WERI-Rb-1 (cell line): ENCODE results near the gene LIAS.

Experiments used
- DNase-seq: peaks from one replicate; pipeline ENCODE4 v3.0.0-alpha.2; 2020
- H3K27ac ChIP-seq: fragments of 250-450 bp; sonication (Bioruptor Pico); 2 replicates; pipeline ENCODE4 v1.5.1; 2020; ENCODE audit warnings: mild to moderate bottlenecking, moderate library complexity
- H3K27me3 ChIP-seq: fragments of 250-450 bp; sonication (Bioruptor Pico); 2 replicates; pipeline ENCODE4 v1.5.1; 2021; ENCODE audit warnings: mild to moderate bottlenecking, low read depth, moderate library complexity; ENCODE audit not compliant: insufficient read depth, severe bottlenecking
- H3K36me3 ChIP-seq: fragments of 250-450 bp; sonication (Bioruptor Pico); 2 replicates; pipeline ENCODE4 v1.5.1; 2020; ENCODE audit warnings: mild to moderate bottlenecking, moderate library complexity
- H3K4me3 ChIP-seq: 2 replicates; pipeline ENCODE4 v1.5.1; 2011; ENCODE audit warnings: low read depth, mild to moderate bottlenecking, control low read depth, low read length
- H3K9me3 ChIP-seq: fragments of 250-450 bp; sonication (Bioruptor Pico); 2 replicates; pipeline ENCODE4 v1.5.1; 2021; ENCODE audit warnings: mild to moderate bottlenecking, moderate library complexity; ENCODE audit not compliant: severe bottlenecking
- TF ChIP-seq, protein P1 (sequence below): IDR thresholded peaks from 2 replicates; pipeline ENCODE4 v1.5.1; 2011; ENCODE audit warnings: low read depth, mild to moderate bottlenecking, control low read depth, inconsistent platforms, low read length

Gene LIAS

DNA sequence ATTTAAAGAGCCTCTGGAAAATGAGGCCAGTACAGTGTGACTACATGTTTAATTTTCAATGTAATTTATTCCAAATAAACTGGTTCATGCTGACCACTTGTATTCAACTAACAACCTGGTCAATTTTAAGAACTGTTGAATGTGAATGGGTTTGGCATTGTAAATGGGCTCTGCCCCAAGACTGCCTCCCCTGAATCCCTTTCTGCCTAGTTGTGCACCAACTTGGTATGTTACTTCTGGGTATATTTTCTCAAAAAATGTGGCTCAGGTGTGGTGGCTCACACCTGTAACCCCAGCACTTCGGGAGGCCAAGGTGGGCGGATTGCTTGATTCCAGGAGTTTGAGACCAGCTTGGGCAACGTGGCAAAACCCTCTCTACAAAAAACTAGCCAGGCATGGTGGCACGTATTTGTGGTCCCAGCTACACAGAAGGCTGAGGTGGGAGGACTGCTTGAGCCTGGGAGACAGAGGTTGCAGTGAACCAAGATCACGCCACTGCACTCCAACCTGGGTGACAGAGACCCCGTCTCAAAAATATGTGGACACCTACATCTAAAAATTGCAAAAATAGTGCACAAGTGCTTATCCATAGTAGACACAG lies 7.3 kb upstream of the LIAS start:
- Histone ChIP-seq H3K27ac (no peak overlapping the region), H3K27me3 (no peaks in the 10 kb centered on the region), H3K9me3 (peaks cover under 1% of the 10 kb centered on the region), H3K36me3 (peaks cover 80% of the 10 kb centered on the region), H3K4me3 (no peak overlapping the region)
- TF ChIP-seq, protein P1, sequence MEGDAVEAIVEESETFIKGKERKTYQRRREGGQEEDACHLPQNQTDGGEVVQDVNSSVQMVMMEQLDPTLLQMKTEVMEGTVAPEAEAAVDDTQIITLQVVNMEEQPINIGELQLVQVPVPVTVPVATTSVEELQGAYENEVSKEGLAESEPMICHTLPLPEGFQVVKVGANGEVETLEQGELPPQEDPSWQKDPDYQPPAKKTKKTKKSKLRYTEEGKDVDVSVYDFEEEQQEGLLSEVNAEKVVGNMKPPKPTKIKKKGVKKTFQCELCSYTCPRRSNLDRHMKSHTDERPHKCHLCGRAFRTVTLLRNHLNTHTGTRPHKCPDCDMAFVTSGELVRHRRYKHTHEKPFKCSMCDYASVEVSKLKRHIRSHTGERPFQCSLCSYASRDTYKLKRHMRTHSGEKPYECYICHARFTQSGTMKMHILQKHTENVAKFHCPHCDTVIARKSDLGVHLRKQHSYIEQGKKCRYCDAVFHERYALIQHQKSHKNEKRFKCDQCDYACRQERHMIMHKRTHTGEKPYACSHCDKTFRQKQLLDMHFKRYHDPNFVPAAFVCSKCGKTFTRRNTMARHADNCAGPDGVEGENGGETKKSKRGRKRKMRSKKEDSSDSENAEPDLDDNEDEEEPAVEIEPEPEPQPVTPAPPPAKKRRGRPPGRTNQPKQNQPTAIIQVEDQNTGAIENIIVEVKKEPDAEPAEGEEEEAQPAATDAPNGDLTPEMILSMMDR, result no peak
- DNase-seq, result no peak

DNA sequence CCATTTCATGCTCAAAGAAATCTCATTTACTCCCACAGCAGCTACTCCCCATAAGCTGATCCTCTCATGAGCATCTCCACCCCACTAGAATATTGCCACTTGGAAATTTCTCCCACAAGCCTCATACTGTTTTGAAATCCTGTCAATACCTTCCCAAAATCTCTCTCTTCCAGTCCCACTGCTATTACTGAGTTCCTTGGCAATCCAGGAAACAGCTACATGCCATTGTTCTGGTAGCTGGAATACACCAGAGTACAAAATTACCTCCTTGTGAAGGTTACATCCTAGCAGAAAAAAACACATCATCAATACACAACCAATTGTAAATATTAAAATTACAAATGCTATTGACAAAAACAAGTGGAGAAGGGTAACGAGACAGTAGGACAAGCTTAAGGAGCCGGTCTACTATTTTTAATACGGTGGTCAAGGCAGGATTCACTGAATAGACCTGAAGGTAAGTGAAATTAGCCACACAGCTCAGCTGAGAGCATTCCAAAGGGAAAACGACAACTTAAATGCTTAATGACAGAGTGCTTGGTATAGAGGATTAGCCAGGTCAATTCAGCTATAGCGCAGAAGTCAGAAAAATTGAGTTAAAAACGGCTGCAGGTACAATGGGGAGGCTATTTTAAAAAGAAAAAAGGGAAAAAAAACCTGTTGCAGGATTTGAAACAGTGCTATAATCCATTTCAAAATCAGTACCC lies 6.5 kb upstream of the LIAS start:
- Histone ChIP-seq H3K36me3 (peaks cover 80% of the 10 kb centered on the region), H3K27me3 (no peaks in the 10 kb centered on the region), H3K9me3 (no peaks in the 10 kb centered on the region), H3K27ac (no peak overlapping the region), H3K4me3 (no peak overlapping the region)
- no peak for DNase-seq
- TF ChIP-seq, protein P1, result no peak

DNA sequence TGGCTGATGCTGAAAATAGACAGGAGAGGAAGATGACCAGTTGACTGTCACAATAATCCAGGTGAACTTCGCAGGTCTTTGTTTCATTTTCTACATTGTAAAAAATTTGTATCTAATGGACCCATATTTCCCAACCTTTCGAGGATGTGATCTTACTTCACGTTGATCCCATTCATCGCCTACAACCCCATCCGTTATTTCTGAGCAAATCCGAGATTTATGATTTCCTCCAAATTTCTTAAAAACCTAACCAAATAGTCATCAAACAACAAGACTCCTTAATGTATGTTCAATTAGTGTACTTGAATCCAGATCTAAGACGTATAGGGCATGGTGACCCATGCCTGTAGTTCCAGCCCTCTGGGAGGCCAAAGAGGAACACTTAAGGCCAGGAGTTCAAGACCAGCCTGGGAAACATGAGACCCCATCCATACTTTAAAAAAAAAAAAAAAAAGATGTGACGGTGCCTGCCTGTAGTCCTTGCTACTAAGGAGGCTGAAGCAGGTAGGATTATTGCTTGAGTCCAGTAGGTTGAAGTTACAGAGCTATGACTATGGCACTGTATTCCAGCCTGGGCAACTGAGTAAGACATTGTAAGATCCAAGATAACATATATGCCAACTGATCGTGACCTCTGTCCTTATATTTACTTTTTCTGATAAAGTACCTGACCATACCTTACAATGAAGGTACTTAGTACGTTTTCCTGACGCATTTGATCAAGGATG lies 5.8 kb upstream of the LIAS start:
- H3K4me3 ChIP-seq, result no peak overlapping the region
- H3K36me3 ChIP-seq, result peaks cover 82% of the 10 kb centered on the region
- no peaks in the 10 kb centered on the region for H3K9me3 ChIP-seq
- DNase-seq, result no peak
- no peaks in the 10 kb centered on the region for H3K27me3 ChIP-seq
- TF ChIP-seq, protein P1, result no peak
- no peak overlapping the region for H3K27ac ChIP-seq

DNA sequence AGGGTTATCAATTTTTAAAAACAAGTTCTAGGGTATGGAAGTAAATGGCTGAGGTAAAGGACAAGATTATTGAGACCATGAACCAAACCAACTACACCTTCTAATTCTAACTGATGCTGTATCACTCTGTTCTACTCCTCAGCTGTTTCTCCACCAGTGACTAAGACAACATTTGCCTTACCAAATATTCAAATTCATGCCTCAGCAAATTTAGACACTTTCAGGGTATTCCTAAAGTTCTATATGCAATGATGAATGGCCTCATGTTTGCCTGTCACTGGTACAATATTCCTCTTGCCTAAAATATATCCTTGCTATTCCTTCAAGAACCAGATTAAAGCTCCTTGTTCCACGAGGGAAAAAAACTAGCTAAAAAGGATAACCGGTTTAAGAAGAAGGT lies 5.1 kb upstream of the LIAS start:
- Histone ChIP-seq H3K9me3 (no peaks in the 10 kb centered on the region), H3K4me3 (no peak overlapping the region), H3K27ac (no peak overlapping the region), H3K27me3 (no peaks in the 10 kb centered on the region), H3K36me3 (peaks cover 83% of the 10 kb centered on the region)
- TF ChIP-seq, protein P1, result no peak
- DNase-seq, result no peak

DNA sequence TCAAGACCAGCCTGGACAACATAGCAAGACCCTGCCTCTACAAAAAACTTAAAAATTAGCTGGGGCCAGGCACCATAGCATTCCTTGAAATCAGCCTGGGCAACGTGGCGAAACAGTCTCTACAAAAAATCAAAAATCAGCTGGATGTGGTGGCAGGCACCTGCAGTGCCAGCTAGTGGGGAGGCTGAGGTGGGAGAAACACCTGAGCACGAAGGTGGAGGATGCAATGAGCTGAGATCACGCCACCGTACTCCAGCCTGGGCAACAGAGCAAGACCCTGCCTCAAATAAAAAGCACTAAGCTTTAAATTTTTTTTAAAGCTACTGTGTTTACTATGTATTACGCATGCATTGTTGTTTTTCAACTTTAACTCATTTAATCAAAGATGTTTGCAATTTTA lies 3.4 kb upstream of the LIAS start:
- DNase-seq, result no peak
- Histone ChIP-seq H3K9me3 (no peaks in the 10 kb centered on the region), H3K4me3 (no peak overlapping the region), H3K27me3 (no peaks in the 10 kb centered on the region), H3K27ac (no peak overlapping the region), H3K36me3 (peaks cover 77% of the 10 kb centered on the region)
- TF ChIP-seq, protein P1, result no peak
